Camera-type eye (tissue), 1 donor: ENCODE measurements around the gene TAB2. TPM values are rescaled to one million over a fixed set of nuclear protein-coding genes. Genes with fewer than 3 reads are reported as not detected.

Experiments used
- total RNA-seq: library from RNA; depleted of rRNA; stranded (reverse); fragments of >200 nt; gene quantifications from one replicate; pipeline ENCODE4 v1.2.3, GENCODE V29; 2014

TAB2 gene
- total RNA-seq: 70.0 TPM

GRCh38 chr6:149317644-149318571 lies at the start of gene TAB2:
Gene TAB2, plus strand, starts transcription at chr6:149317712. Its CDS starts 52,286 bp downstream, at chr6:149369998.

GRCh38 chr6:149400050-149400449 lies 82.5 kb downstream of the TAB2 start, which contains the start of gene SUMO4:
Gene SUMO4, plus strand, starts transcription at chr6:149400262. Its CDS starts 130 bp downstream, at chr6:149400392.

Other genes starting within 250 kb of the TAB2 start
- gene SUMO4, start 82.5 kb downstream of the TAB2 start, total RNA-seq: 16.1 TPM
- gene ZC3H12D, start 167.3 kb downstream of the TAB2 start, total RNA-seq: 1.0 TPM
- gene PPIL4, start 228.3 kb downstream of the TAB2 start, total RNA-seq: 64.5 TPM
- 55.9 TPM for gene GINM1, start 248.7 kb downstream of the TAB2 start, total RNA-seq